GM21529 (cell line): ENCODE results near the gene UBE2D2.

Experiments used
- ATAC-seq: cut with Tn5 transposase; IDR thresholded peaks from one replicate; pipeline ENCODE4 v1.9.1; 2021; ENCODE audit not compliant: unreplicated experiment

UBE2D2 gene

GRCh38 chr5:139675213-139675612 lies 114.1 kb downstream of the UBE2D2 start:
- ATAC-seq: no peak

- no peak for ATAC-seq
These were observed 114.7 kb downstream of the UBE2D2 start for GRCh38 chr5:139675825-139676224.

- ATAC-seq: no peak
These were observed 115.3 kb downstream of the UBE2D2 start for GRCh38 chr5:139676406-139676805.

- no peak for ATAC-seq
These were observed 116.0 kb downstream of the UBE2D2 start for GRCh38 chr5:139676951-139677735.
